GM12878 (cell line): ENCODE measurements around the gene RMND1. TPM values are rescaled to one million over a fixed set of nuclear protein-coding genes. Genes with fewer than 3 reads are reported as not detected.

ENCODE experiments used
- ATAC-seq: fragments of 200-7000 bp; cut with Tn5 transposase; 3 replicates; pipeline ENCODE4 v1.9.1; 2020; ENCODE audit warnings: mild to moderate bottlenecking, moderate library complexity
- BruUV-seq: library from RNA; stranded (reverse); fragments of 400-500 nt; replicated peaks from 2 replicates; lab custom pipeline; 2021; lab: Mats Ljungman, UMichigan
- CTCF ChIA-PET: fragments of 300-600 bp; sonication (Branson Sonifier 250); formaldehyde crosslinking; extraction: SDS; loops from one replicate; lab custom pipeline; 2021; ENCODE audit warnings: inconsistent platforms; lab: Yijun Ruan, JAX
- POLR2A ChIA-PET: fragments of 350-600 bp; formaldehyde crosslinking; extraction: SDS; loops from one replicate; lab custom pipeline; 2021; ENCODE audit warnings: inconsistent platforms; lab: Charles Lee
- RAD21 ChIA-PET: fragments of 300-600 bp; sonication (Branson Sonifier 250); formaldehyde crosslinking; loops from one replicate; lab custom pipeline; 2023; ENCODE audit warnings: antibody characterized with exemption; ENCODE audit not compliant: unreplicated experiment; lab: Charles Lee
- SMC1A ChIA-PET: fragments of 300-600 bp; sonication (Branson Sonifier 250); formaldehyde crosslinking; loops from one replicate; lab custom pipeline; 2023; ENCODE audit not compliant: unreplicated experiment, uncharacterized antibody; lab: Charles Lee
- DNase-seq: peaks from one replicate; pipeline ENCODE4 v3.0.0-alpha.2; 2011; ENCODE audit warnings: low read depth, low spot score
- FAIRE-seq: peaks from 3 replicates; lab custom pipeline; 2011; peaks lifted over from hg19 to GRCh38; lab: Jason Lieb, UNC
- H2AFZ ChIP-seq: 2 replicates; pipeline ENCODE4 v1.6.0; 2011; ENCODE audit warnings: low read depth, low read length, control low read depth; ENCODE audit not compliant: control insufficient read depth
- H3K27ac ChIP-seq: 2 replicates; pipeline ENCODE4 v1.5.1; 2011; ENCODE audit warnings: control low read depth; ENCODE audit not compliant: control insufficient read depth, insufficient read depth
- H3K27me3 ChIP-seq, 2 experiments: replicated peaks in 1 of 2; 2 replicates each; pipeline versions ENCODE4 v1.6.0 to v1.6.1; 2011; ENCODE audit warnings: low read length in 1 of 2; ENCODE audit not compliant: control insufficient read depth in 2 of 2, insufficient read depth in 2 of 2
- H3K36me3 ChIP-seq, 2 experiments: 2 replicates each; pipeline ENCODE4 v1.5.1; 2011; ENCODE audit warnings: low read length in 1 of 2; ENCODE audit not compliant: control insufficient read depth in 2 of 2, insufficient read depth in 2 of 2
- H3K4me1 ChIP-seq: 2 replicates; pipeline ENCODE4 v1.6.1; 2011; ENCODE audit warnings: mild to moderate bottlenecking, low read length, moderate library complexity, mixed read lengths; ENCODE audit not compliant: control insufficient read depth, insufficient read depth
- H3K4me2 ChIP-seq: 2 replicates; pipeline ENCODE4 v1.6.0; 2011; ENCODE audit warnings: control low read depth; ENCODE audit not compliant: control insufficient read depth, insufficient read depth
- H3K4me3 ChIP-seq: fragments of 200-600 bp; sonication (generic); 2 replicates; pipeline ENCODE4 v1.5.1; 2016
- H3K79me2 ChIP-seq: 2 replicates; pipeline ENCODE4 v1.6.0; 2011; ENCODE audit warnings: low read length; ENCODE audit not compliant: control insufficient read depth, insufficient read depth
- H3K9ac ChIP-seq: 2 replicates; pipeline ENCODE4 v1.8.0; 2011; ENCODE audit warnings: low read length, control low read depth, mixed read lengths; ENCODE audit not compliant: control insufficient read depth, insufficient read depth
- H3K9me3 ChIP-seq: replicated peaks from 3 replicates; pipeline ENCODE4 v1.5.1; 2011; ENCODE audit warnings: mild to moderate bottlenecking, low read length; ENCODE audit not compliant: control insufficient read depth, insufficient read depth
- H4K20me1 ChIP-seq: 2 replicates; pipeline ENCODE4 v1.6.0; 2011; ENCODE audit not compliant: control insufficient read depth, insufficient read depth
- CBX3 ChIP-seq: fragments of 200-600 bp; sonication (generic); IDR thresholded peaks from 2 replicates; pipeline ENCODE4 v1.6.1; 2016; ENCODE audit warnings: low read depth, borderline replicate concordance
- CHD1 ChIP-seq: IDR thresholded peaks from 2 replicates; pipeline ENCODE4 v1.6.1; 2012; ENCODE audit warnings: low read depth, low read length, improper control_type of control experiment
- CREB1 ChIP-seq: IDR thresholded peaks from 2 replicates; pipeline ENCODE4 v1.6.1; 2012; ENCODE audit warnings: low read depth, mild to moderate bottlenecking, inconsistent platforms
- HDAC2 ChIP-seq: fragments of 200-600 bp; sonication (generic); IDR thresholded peaks from 2 replicates; pipeline ENCODE4 v1.6.1; 2017
- NRF1 ChIP-seq: conservative IDR thresholded peaks from 2 replicates; pipeline ENCODE4 v1.6.1; 2011; ENCODE audit warnings: mild to moderate bottlenecking, low read depth, low read length, improper control_type of control experiment
- WGBS: methylation state at CpG from one replicate; pipeline ENCODE4 v1.1.6; 2016; ENCODE audit warnings: low lambda C conversion rate; ENCODE audit not compliant: insufficient replicate concordance, insufficient coverage; ENCODE audit errors: missing lambda C conversion rate; 5-methylcytosine and 5-hydroxymethylcytosine counted together
- in situ Hi-C: fragments of 300-500 bp; cut with MboI; formaldehyde crosslinking; loops from 9 replicates; pipeline ENCODE4 v1.14.3; 2018; ENCODE audit warnings: mixed read lengths
- intact Hi-C: fragments of 100-400 bp; cut with micrococcal nuclease; formaldehyde crosslinking; loops from one replicate; pipeline ENCODE4 v1.14.2; 2022; ENCODE audit not compliant: unreplicated experiment
- polyA plus RNA-seq, 11 experiments: library from polyadenylated mRNA; depleted of rRNA in 4 of 11; unstranded in 6 of 11; stranded (reverse) in 5 of 11; fragments of >200 nt; fragmentation: Nextera tagmentation in 4 of 11; fragmentation: Illumina TruSeq in 1 of 11; extraction: Ambion mirVana in 4 of 11; extraction: Trizol in 1 of 11; gene quantifications; 1 replicate in 1 of 11; 2 replicates in 10 of 11; pipeline versions ENCODE4 v1.2.1 to v1.2.3, GENCODE V29; 2011 to 2016; ENCODE audit warnings: inconsistent platforms in 2 of 11, missing spikeins in 2 of 11, low read depth in 1 of 11
- total RNA-seq, 4 experiments: library from RNA; depleted of rRNA in 3 of 4; stranded (reverse); fragments of >200 nt in 3 of 4; fragmentation: Illumina TruSeq in 1 of 4; extraction: Trizol in 1 of 4; gene quantifications; 2 replicates each; pipeline versions ENCODE4 v1.2.1 to v1.2.3, GENCODE V29; 2013 to 2021
- TF ChIP-seq, protein P1 (sequence below): fragments of 450-650 bp; formaldehyde crosslinking; IDR thresholded peaks from 2 replicates; pipeline ENCODE4 v1.4.0; 2020; ENCODE audit warnings: mild to moderate bottlenecking, moderate library complexity

The RMND1 gene
- total and polyA plus RNA-seq, 10 of the 15 experiments (the other 5 are each of a cell fraction or from before 2014, with no cell fraction given), result 15.9 to 34.5 (median 21.4) TPM

- POLR2A ChIA-PET, result interaction anchor here (0.9 to 2.5 kb wide), 3 partner anchors 9 to 53 kb away, joined by 5 to 8 read pairs (median 5); partner anchors contain the start of gene RMND1
Measured at GRCh38 chr6:151442371-151442770, 9.6 kb downstream of the RMND1 start.

More at GRCh38 chr6:151442371-151442770, 9.6 kb downstream of the RMND1 start:
- Histone ChIP-seq H3K79me2 (peaks cover 28% of the 10 kb centered on the region), H4K20me1 (no peaks in the 10 kb centered on the region), H3K27me3 (no peaks in the 10 kb centered on the region), H2AFZ (no peak overlapping the region), H3K36me3 (peaks cover 0 to 13% of the 10 kb centered on the region in 2 experiments), H3K4me2 (no peak overlapping the region), H3K9ac (no peak overlapping the region), H3K4me1 (peaks cover 13% of the 10 kb centered on the region), H3K9me3 (no peaks in the 10 kb centered on the region), H3K27ac (no peak overlapping the region), H3K4me3 (no peak overlapping the region)
- WGBS, result 93% methylated on average over 9 of the region's 9 CpGs
- ATAC-seq (no peak), DNase-seq (no peak), FAIRE-seq (no peak)
- ChIA-PET SMC1A (interaction anchor here (0.9 to 3.5 kb wide), 9 partner anchors 9 to 248 kb away, joined by 3 to 29 read pairs (median 4); partner anchors contain the start of gene RMND1), CTCF (interaction anchor here (0.5 to 7.1 kb wide), 15 partner anchors 9 to 825 kb away, joined by 3 to 76 read pairs (median 9); partner anchors contain the start of gene RMND1), RAD21 (interaction anchor here (0.7 to 3.3 kb wide), 7 partner anchors 9 to 825 kb away, joined by 3 to 24 read pairs (median 6); partner anchors contain the start of gene RMND1)
- no TSS peak for BruUV-seq
- no peak for TF ChIP-seq NRF1
- TF ChIP-seq HDAC2, result no peak
- TF ChIP-seq CREB1, result no peak
- no peak for TF ChIP-seq CBX3
- TF ChIP-seq CHD1, result no peak
- TF ChIP-seq, protein P1, sequence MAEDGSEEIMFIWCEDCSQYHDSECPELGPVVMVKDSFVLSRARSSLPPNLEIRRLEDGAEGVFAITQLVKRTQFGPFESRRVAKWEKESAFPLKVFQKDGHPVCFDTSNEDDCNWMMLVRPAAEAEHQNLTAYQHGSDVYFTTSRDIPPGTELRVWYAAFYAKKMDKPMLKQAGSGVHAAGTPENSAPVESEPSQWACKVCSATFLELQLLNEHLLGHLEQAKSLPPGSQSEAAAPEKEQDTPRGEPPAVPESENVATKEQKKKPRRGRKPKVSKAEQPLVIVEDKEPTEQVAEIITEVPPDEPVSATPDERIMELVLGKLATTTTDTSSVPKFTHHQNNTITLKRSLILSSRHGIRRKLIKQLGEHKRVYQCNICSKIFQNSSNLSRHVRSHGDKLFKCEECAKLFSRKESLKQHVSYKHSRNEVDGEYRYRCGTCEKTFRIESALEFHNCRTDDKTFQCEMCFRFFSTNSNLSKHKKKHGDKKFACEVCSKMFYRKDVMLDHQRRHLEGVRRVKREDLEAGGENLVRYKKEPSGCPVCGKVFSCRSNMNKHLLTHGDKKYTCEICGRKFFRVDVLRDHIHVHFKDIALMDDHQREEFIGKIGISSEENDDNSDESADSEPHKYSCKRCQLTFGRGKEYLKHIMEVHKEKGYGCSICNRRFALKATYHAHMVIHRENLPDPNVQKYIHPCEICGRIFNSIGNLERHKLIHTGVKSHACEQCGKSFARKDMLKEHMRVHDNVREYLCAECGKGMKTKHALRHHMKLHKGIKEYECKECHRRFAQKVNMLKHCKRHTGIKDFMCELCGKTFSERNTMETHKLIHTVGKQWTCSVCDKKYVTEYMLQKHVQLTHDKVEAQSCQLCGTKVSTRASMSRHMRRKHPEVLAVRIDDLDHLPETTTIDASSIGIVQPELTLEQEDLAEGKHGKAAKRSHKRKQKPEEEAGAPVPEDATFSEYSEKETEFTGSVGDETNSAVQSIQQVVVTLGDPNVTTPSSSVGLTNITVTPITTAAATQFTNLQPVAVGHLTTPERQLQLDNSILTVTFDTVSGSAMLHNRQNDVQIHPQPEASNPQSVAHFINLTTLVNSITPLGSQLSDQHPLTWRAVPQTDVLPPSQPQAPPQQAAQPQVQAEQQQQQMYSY (CRISPR knock-in tag), result no peak
- in situ Hi-C loops, result loop anchor here (25.0 kb wide), 1 partner anchor 1545 kb away; the partner anchor contains the start of gene FBXO5
- intact Hi-C loops, result loop anchor here (5.0 to 10.0 kb wide), 3 partner anchors 35 to 822 kb away; no protein-coding TSS in a partner anchor
